Body of pancreas (tissue), 4 donors: ENCODE results near the gene CDK5RAP3. TPM values are rescaled to one million over a fixed set of nuclear protein-coding genes. Genes with fewer than 3 reads are reported as not detected.
"Not testable (repeated sequence)": the region's sequence is repeated elsewhere in the genome, so short reads cannot be mapped to it uniquely, and the experiment has no call there.

ENCODE experiments used
- ATAC-seq: fragments of 150-250 bp; one replicate; pipeline ENCODE4 v1.9.1; 2016
- DNase-seq, 4 donors: peaks; one replicate each; pipeline ENCODE4 v3.0.0-alpha.2; 2019
- H3K27ac ChIP-seq, 4 donors: fragments of 200-600 bp; sonication (generic); 1 replicate in 3 of 4; 2 replicates in 1 of 4; pipeline versions ENCODE4 v1.5.1 to v1.6.1; 2016 to 2019; ENCODE audit warnings: mild to moderate bottlenecking in 1 of 4, mixed read lengths in 1 of 4, moderate library complexity in 1 of 4
- H3K27me3 ChIP-seq, 2 donors: fragments of 200-600 bp; sonication (generic); one replicate each; pipeline ENCODE4 v1.6.0; 2016; ENCODE audit warnings: mild to moderate bottlenecking in 1 of 2
- H3K36me3 ChIP-seq, 2 donors: fragments of 200-600 bp; sonication (generic); replicated peaks in 1 of 2; 2 replicates each; pipeline ENCODE4 v1.5.1; 2016; ENCODE audit warnings: low read depth in 2 of 2; ENCODE audit not compliant: insufficient read depth in 1 of 2
- H3K4me1 ChIP-seq: fragments of 200-600 bp; sonication (generic); one replicate; pipeline ENCODE4 v1.6.0; 2016
- H3K4me3 ChIP-seq, 2 donors: fragments of 200-600 bp; sonication (generic); 1 replicate in 1 of 2; 2 replicates in 1 of 2; pipeline ENCODE4 v1.5.1; 2016 to 2019
- H3K9me3 ChIP-seq, 3 donors: fragments of 200-600 bp; sonication (generic); 1 replicate in 2 of 3; 2 replicates in 1 of 3; pipeline ENCODE4 v1.5.1; 2016
- POLR2A ChIP-seq, 3 donors: fragments of 450-650 bp; IDR thresholded peaks; one replicate each; pipeline ENCODE4 v1.6.1; 2016; ENCODE audit warnings: antibody characterized with exemption in 3 of 3, mild to moderate bottlenecking in 2 of 3
- WGBS, 2 donors: methylation state at CpG; one replicate each; pipeline ENCODE4 v1.1.5; 2017; 5-methylcytosine and 5-hydroxymethylcytosine counted together
- intact Hi-C: fragments of 100-400 bp; cut with DNase I; formaldehyde crosslinking; loops from one replicate; pipeline ENCODE4 v1.15.1; 2023
- total RNA-seq, 2 donors: library from RNA; depleted of rRNA; stranded (reverse); fragments of >200 nt; gene quantifications; one replicate each; pipeline ENCODE4 v1.1.0, GENCODE V29; 2016
- TF ChIP-seq, protein P1 (sequence below), 7 experiments: fragments of 450-650 bp in 4 of 7; fragments of 200-600 bp in 3 of 7; sonication (generic) in 3 of 7; IDR thresholded peaks; one replicate each; pipeline ENCODE4 v1.5.1; 2016 to 2019; ENCODE audit warnings: antibody characterized with exemption in 7 of 7

Gene CDK5RAP3
- total RNA-seq, 2 donors from 2014 or later, result 209 to 588 TPM

- no peaks in the 10 kb centered on the region for H3K9me3 ChIP-seq
- no peak for ATAC-seq
- intact Hi-C loops, result no loop called here
- no peak for DNase-seq
- no peaks in the 10 kb centered on the region for H3K4me1 ChIP-seq
- no peaks in the 10 kb centered on the region for H3K27me3 ChIP-seq
- no peak for TF ChIP-seq POLR2A (IDR thresholded peaks at IDR 0.05)
- TF ChIP-seq, protein P1, sequence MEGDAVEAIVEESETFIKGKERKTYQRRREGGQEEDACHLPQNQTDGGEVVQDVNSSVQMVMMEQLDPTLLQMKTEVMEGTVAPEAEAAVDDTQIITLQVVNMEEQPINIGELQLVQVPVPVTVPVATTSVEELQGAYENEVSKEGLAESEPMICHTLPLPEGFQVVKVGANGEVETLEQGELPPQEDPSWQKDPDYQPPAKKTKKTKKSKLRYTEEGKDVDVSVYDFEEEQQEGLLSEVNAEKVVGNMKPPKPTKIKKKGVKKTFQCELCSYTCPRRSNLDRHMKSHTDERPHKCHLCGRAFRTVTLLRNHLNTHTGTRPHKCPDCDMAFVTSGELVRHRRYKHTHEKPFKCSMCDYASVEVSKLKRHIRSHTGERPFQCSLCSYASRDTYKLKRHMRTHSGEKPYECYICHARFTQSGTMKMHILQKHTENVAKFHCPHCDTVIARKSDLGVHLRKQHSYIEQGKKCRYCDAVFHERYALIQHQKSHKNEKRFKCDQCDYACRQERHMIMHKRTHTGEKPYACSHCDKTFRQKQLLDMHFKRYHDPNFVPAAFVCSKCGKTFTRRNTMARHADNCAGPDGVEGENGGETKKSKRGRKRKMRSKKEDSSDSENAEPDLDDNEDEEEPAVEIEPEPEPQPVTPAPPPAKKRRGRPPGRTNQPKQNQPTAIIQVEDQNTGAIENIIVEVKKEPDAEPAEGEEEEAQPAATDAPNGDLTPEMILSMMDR (IDR thresholded peaks at IDR 0.05), result no peak
- H3K4me3 ChIP-seq, result no peak overlapping the region
- H3K27ac ChIP-seq, result no peak overlapping the region
- WGBS, 2 donors, result 61 to 71% methylated on average over 2 of the region's 2 CpGs
- peaks cover 9 to 10% of the 10 kb centered on the region in 2 donors for H3K36me3 ChIP-seq
These were observed 42.5 kb upstream of the CDK5RAP3 start for GRCh38 chr17:47928415-47928814.

- WGBS, 2 donors, result 74 to 75% methylated on average over 7 to 10 of the region's 10 CpGs
- no peak for DNase-seq
- Histone ChIP-seq H3K27ac (no peak overlapping the region), H3K4me1 (no peaks in the 10 kb centered on the region), H3K36me3 (peaks cover 7 to 8% of the 10 kb centered on the region in 2 donors), H3K9me3 (no peaks in the 10 kb centered on the region), H3K27me3 (no peaks in the 10 kb centered on the region), H3K4me3 (no peak overlapping the region)
- ATAC-seq, result no peak
- intact Hi-C loops, result no loop called here
- TF ChIP-seq, protein P1 (IDR thresholded peaks at IDR 0.05), result no peak
- TF ChIP-seq POLR2A (IDR thresholded peaks at IDR 0.05), result no peak
These were observed 41.5 kb upstream of the CDK5RAP3 start for GRCh38 chr17:47929218-47930000.

GRCh38 chr17:47931848-47932247 is 39.1 kb upstream of the CDK5RAP3 start:
- ATAC-seq, result no peak
- no peaks in the 10 kb centered on the region for H3K4me1 ChIP-seq
- no peaks in the 10 kb centered on the region for H3K36me3 ChIP-seq
- WGBS, 2 donors, result 74 to 75% methylated on average over 4 of the region's 4 CpGs
- intact Hi-C loops, result no loop called here
- H3K27ac ChIP-seq, result no peak overlapping the region
- H3K9me3 ChIP-seq, result no peaks in the 10 kb centered on the region
- no peak overlapping the region for H3K4me3 ChIP-seq
- H3K27me3 ChIP-seq, result no peaks in the 10 kb centered on the region
- TF ChIP-seq, protein P1 (IDR thresholded peaks at IDR 0.05), result no peak
- TF ChIP-seq POLR2A (IDR thresholded peaks at IDR 0.05), result no peak
- DNase-seq, result no peak

DNA sequence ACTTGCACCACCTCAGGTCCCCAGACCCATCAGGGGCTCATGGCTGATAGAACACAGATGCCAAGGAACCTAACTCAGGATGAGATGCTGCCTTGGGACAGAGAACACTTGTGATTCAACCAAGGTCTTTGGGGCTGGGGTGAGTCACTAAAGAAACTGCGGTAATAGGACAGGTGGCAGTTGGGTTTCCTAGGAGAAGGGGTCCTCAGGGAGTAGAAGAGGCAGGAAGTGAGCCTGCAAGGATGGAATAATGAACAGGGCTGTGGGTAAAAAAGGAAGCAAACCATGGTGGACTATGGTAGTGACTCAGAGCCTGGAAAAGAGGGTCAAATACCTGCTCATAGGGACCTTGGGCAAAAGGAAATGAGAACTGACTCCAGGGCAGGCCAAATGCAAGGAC is 36.1 kb upstream of the CDK5RAP3 start:
- Histone ChIP-seq H3K27ac (no peak overlapping the region), H3K36me3 (no peaks in the 10 kb centered on the region), H3K4me1 (no peaks in the 10 kb centered on the region), H3K4me3 (no peak overlapping the region), H3K27me3 (no peaks in the 10 kb centered on the region), H3K9me3 (no peaks in the 10 kb centered on the region)
- no peak for DNase-seq
- WGBS, 2 donors, result 82 to 93% methylated on average over 1 of the region's 1 CpG
- TF ChIP-seq, protein P1 (IDR thresholded peaks at IDR 0.05), result no peak
- no peak for TF ChIP-seq POLR2A (IDR thresholded peaks at IDR 0.05)
- peak; percentile 12 for ATAC-seq
- intact Hi-C loops, result no loop called here

- ATAC-seq, H3K27ac ChIP-seq, H3K36me3 ChIP-seq, H3K9me3 ChIP-seq, H3K4me3 ChIP-seq, DNase-seq, H3K4me1 ChIP-seq, intact Hi-C loops, H3K27me3 ChIP-seq: not testable (repeated sequence)
- 68 to 73% methylated on average over 3 of the region's 3 CpGs for WGBS, 2 donors
These were observed 35.4 kb upstream of the CDK5RAP3 start for GRCh38 chr17:47935468-47935867.
